H1 (cell line): ENCODE data around the gene DAZL. TPM values are rescaled to one million over a fixed set of nuclear protein-coding genes. Genes with fewer than 3 reads are reported as not detected.

Source experiments
- ASH2L ChIP-seq: fragments of 200-600, 300-600 bp; sonication (generic); IDR thresholded peaks from one replicate; pipeline ENCODE4 v1.7.1; 2017; ENCODE audit warnings: low read length
- CBX5 ChIP-seq: fragments of 300-800, 300-1000 bp; sonication (generic); IDR thresholded peaks from 2 replicates; pipeline ENCODE4 v1.7.1; 2016; ENCODE audit warnings: antibody characterized with exemption, low read length, low read depth
- JUND ChIP-seq: IDR thresholded peaks from 2 replicates; pipeline ENCODE4 v1.6.1; 2011; ENCODE audit warnings: mild to moderate bottlenecking, improper control_type of control experiment, low read length
- NANOG ChIP-seq: IDR thresholded peaks from 2 replicates; pipeline ENCODE4 v1.6.1; 2011; ENCODE audit warnings: low read length, low read depth, mild to moderate bottlenecking, inconsistent platforms; ENCODE audit not compliant: insufficient read depth, poor library complexity, severe bottlenecking
- PHF8 ChIP-seq: fragments of 200-600 bp; sonication (generic); conservative IDR thresholded peaks from 2 replicates; pipeline ENCODE4 v1.7.1; 2012; ENCODE audit warnings: low read depth, mild to moderate bottlenecking, inconsistent platforms, low read length, moderate library complexity
- RNF2 ChIP-seq: fragments of 200-900, 300-1000 bp; sonication (generic); IDR thresholded peaks from 2 replicates; pipeline ENCODE4 v1.7.1; 2016; ENCODE audit warnings: borderline replicate concordance, low read depth, mild to moderate bottlenecking, antibody characterized with exemption, low read length; ENCODE audit not compliant: poor library complexity, severe bottlenecking; ENCODE audit errors: missing control alignments
- SAP30 ChIP-seq: fragments of 300-600 bp; sonication (generic); IDR thresholded peaks from 2 replicates; pipeline ENCODE4 v1.7.1; 2012; ENCODE audit warnings: low read length, moderate library complexity, mild to moderate bottlenecking, inconsistent platforms; ENCODE audit not compliant: insufficient read depth, insufficient replicate concordance
- polyA plus RNA-seq, 7 experiments: library from polyadenylated mRNA; depleted of rRNA in 3 of 7; stranded (reverse) in 5 of 7; unstranded in 2 of 7; fragments of >200 nt in 5 of 7; fragments of 200-250 nt in 2 of 7; gene quantifications; 1 replicate in 5 of 7; 2 replicates in 1 of 7; 4 replicates in 1 of 7; pipeline versions ENCODE4 v1.2.1 to v1.2.3, GENCODE V29; 2011 to 2013; ENCODE audit warnings: missing spikeins in 2 of 7, mixed read lengths in 2 of 7
- total RNA-seq: library from RNA; stranded (reverse); fragmentation: NEBNext Ultra II Directional; extraction: Animal tissue kit (Norgen Biotek cat#: 25700); gene quantifications from 2 replicates; pipeline ENCODE4 v1.2.1, GENCODE V29; 2021
- TF ChIP-seq, protein P1 (sequence below): fragments of 300-600 bp; sonication (generic); IDR thresholded peaks from 2 replicates; pipeline ENCODE4 v1.7.1; 2012; ENCODE audit warnings: low read length, moderate library complexity, mild to moderate bottlenecking, inconsistent platforms; ENCODE audit not compliant: insufficient replicate concordance

DAZL gene
- total and polyA plus RNA-seq, 2 of the 8 experiments (the other 6 are each of a cell fraction or from before 2014, with no cell fraction given) = 3.4 to 5.9 TPM

DNA sequence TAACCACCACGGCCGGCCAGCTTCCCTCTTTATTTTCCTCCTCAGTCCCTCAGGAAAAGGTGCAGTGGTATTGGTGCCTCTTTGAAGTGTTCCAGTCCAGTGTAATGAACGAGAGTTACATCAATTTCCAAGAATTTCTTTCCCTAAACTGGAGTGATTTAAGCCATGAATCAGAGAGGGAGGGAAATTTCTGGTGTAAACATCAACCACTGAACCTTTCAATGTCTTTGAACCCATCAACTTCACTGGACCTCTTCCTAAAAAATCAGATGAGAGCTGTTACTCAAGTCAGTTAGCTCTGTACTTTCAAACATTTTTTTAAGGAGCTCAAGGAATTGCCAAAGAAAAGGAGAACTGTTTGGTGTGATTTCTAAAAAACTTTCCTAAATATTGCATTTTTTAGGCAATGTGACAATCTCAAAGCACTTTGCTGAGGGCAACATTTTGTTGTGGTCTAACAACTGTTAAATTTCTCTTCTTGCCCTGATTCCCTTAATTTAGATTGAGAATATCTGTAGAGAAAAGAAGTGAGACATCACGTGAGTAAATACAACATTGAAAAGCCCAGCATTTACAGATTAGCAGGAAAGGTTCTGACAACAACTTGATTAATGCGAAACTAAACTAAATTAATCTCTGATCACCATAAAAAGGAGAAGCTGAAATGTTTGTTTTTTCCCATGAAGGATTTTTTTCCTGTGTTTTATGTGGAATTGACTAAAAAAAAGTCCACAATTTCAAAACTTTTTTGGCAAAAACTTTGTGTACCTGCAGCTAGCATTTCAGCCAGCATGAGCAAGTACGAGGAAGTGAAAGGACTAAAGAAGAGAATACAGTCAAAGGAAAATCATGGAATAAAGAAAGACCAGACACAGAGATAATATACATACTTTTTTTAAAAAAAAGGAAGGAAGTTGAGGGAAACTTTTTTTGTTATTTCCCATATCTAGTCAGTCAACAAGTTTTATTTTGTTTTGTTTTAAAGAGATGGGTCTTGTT lies 9.1 kb upstream of the DAZL start (continued):
- TF ChIP-seq, protein P1, sequence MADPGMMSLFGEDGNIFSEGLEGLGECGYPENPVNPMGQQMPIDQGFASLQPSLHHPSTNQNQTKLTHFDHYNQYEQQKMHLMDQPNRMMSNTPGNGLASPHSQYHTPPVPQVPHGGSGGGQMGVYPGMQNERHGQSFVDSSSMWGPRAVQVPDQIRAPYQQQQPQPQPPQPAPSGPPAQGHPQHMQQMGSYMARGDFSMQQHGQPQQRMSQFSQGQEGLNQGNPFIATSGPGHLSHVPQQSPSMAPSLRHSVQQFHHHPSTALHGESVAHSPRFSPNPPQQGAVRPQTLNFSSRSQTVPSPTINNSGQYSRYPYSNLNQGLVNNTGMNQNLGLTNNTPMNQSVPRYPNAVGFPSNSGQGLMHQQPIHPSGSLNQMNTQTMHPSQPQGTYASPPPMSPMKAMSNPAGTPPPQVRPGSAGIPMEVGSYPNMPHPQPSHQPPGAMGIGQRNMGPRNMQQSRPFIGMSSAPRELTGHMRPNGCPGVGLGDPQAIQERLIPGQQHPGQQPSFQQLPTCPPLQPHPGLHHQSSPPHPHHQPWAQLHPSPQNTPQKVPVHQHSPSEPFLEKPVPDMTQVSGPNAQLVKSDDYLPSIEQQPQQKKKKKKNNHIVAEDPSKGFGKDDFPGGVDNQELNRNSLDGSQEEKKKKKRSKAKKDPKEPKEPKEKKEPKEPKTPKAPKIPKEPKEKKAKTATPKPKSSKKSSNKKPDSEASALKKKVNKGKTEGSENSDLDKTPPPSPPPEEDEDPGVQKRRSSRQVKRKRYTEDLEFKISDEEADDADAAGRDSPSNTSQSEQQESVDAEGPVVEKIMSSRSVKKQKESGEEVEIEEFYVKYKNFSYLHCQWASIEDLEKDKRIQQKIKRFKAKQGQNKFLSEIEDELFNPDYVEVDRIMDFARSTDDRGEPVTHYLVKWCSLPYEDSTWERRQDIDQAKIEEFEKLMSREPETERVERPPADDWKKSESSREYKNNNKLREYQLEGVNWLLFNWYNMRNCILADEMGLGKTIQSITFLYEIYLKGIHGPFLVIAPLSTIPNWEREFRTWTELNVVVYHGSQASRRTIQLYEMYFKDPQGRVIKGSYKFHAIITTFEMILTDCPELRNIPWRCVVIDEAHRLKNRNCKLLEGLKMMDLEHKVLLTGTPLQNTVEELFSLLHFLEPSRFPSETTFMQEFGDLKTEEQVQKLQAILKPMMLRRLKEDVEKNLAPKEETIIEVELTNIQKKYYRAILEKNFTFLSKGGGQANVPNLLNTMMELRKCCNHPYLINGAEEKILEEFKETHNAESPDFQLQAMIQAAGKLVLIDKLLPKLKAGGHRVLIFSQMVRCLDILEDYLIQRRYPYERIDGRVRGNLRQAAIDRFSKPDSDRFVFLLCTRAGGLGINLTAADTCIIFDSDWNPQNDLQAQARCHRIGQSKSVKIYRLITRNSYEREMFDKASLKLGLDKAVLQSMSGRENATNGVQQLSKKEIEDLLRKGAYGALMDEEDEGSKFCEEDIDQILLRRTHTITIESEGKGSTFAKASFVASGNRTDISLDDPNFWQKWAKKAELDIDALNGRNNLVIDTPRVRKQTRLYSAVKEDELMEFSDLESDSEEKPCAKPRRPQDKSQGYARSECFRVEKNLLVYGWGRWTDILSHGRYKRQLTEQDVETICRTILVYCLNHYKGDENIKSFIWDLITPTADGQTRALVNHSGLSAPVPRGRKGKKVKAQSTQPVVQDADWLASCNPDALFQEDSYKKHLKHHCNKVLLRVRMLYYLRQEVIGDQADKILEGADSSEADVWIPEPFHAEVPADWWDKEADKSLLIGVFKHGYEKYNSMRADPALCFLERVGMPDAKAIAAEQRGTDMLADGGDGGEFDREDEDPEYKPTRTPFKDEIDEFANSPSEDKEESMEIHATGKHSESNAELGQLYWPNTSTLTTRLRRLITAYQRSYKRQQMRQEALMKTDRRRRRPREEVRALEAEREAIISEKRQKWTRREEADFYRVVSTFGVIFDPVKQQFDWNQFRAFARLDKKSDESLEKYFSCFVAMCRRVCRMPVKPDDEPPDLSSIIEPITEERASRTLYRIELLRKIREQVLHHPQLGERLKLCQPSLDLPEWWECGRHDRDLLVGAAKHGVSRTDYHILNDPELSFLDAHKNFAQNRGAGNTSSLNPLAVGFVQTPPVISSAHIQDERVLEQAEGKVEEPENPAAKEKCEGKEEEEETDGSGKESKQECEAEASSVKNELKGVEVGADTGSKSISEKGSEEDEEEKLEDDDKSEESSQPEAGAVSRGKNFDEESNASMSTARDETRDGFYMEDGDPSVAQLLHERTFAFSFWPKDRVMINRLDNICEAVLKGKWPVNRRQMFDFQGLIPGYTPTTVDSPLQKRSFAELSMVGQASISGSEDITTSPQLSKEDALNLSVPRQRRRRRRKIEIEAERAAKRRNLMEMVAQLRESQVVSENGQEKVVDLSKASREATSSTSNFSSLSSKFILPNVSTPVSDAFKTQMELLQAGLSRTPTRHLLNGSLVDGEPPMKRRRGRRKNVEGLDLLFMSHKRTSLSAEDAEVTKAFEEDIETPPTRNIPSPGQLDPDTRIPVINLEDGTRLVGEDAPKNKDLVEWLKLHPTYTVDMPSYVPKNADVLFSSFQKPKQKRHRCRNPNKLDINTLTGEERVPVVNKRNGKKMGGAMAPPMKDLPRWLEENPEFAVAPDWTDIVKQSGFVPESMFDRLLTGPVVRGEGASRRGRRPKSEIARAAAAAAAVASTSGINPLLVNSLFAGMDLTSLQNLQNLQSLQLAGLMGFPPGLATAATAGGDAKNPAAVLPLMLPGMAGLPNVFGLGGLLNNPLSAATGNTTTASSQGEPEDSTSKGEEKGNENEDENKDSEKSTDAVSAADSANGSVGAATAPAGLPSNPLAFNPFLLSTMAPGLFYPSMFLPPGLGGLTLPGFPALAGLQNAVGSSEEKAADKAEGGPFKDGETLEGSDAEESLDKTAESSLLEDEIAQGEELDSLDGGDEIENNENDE = no peak
- TF ChIP-seq CBX5 (no peak), PHF8 (no peak), RNF2 (no peak), ASH2L (no peak), SAP30 (no peak), JUND (no peak), NANOG (no peak)
